Endothelial cell of umbilical vein (primary cell): ENCODE results near the gene RPL38. TPM values are rescaled to one million over a fixed set of nuclear protein-coding genes. Genes with fewer than 3 reads are reported as not detected.

ENCODE experiments used
- BruUV-seq: library from RNA; stranded (reverse); fragments of 400-500 nt; replicated peaks from 2 replicates; lab custom pipeline; 2021; lab: Mats Ljungman, UMichigan
- CTCF ChIA-PET: fragments of 300-600, 350-600 bp; sonication (Branson Sonifier 250); formaldehyde crosslinking; loops from one replicate; lab custom pipeline; 2021; ENCODE audit warnings: antibody characterized with exemption, inconsistent platforms; lab: Charles Lee
- POLR2A ChIA-PET: fragments of 300-600, 350-600 bp; sonication (Branson Sonifier 250); formaldehyde crosslinking; loops from one replicate; lab custom pipeline; 2021; ENCODE audit warnings: antibody characterized with exemption, inconsistent platforms; lab: Charles Lee
- DNase-seq: peaks from one replicate; pipeline ENCODE4 v3.0.0-alpha.2; 2011; ENCODE audit warnings: low read depth, low spot score
- FAIRE-seq: peaks from 2 replicates; lab custom pipeline; 2011; peaks lifted over from hg19 to GRCh38; lab: Jason Lieb, UNC
- H2AFZ ChIP-seq: 2 replicates; pipeline ENCODE4 v1.6.0; 2012; ENCODE audit warnings: low read depth, low read length, control low read depth, inconsistent platforms
- H3K27ac ChIP-seq: 2 replicates; pipeline ENCODE4 v1.5.1; 2011; ENCODE audit warnings: low read depth, mild to moderate bottlenecking, control low read depth, low read length, moderate library complexity; ENCODE audit not compliant: insufficient read depth
- H3K27me3 ChIP-seq, 2 experiments: 2 replicates each; pipeline versions ENCODE4 v1.6.0 to v1.6.1; 2011; ENCODE audit warnings: low read length in 2 of 2, mixed read lengths in 1 of 2; ENCODE audit not compliant: control insufficient read depth in 2 of 2, insufficient read depth in 2 of 2
- H3K36me3 ChIP-seq, 2 experiments: 2 replicates in 1 of 2; 3 replicates in 1 of 2; pipeline ENCODE4 v1.5.1; 2011; ENCODE audit warnings: low read length in 2 of 2, mild to moderate bottlenecking in 1 of 2, moderate library complexity in 1 of 2; ENCODE audit not compliant: control insufficient read depth in 2 of 2, insufficient read depth in 2 of 2; ENCODE audit errors: extremely low read depth in 1 of 2
- H3K4me1 ChIP-seq: 3 replicates; pipeline ENCODE4 v1.5.1; 2011; ENCODE audit warnings: mild to moderate bottlenecking, low read length; ENCODE audit not compliant: control insufficient read depth, insufficient read depth; ENCODE audit errors: extremely low read depth
- H3K4me2 ChIP-seq: 2 replicates; pipeline ENCODE4 v1.6.1; 2011; ENCODE audit warnings: low read length, control low read depth, mixed read lengths; ENCODE audit not compliant: insufficient read depth
- H3K4me3 ChIP-seq, 3 experiments: fragments of 200-600 bp in 1 of 3; sonication (generic), shearing (Covaris generic) in 1 of 3; replicated peaks in 1 of 3; 2 replicates each; pipeline ENCODE4 v1.5.1; 2011 to 2016; ENCODE audit warnings: control low read depth in 3 of 3, low read length in 3 of 3, mild to moderate bottlenecking in 2 of 3, inconsistent platforms in 1 of 3, low read depth in 1 of 3, moderate library complexity in 1 of 3; ENCODE audit not compliant: insufficient read depth in 1 of 3
- H3K79me2 ChIP-seq: 2 replicates; pipeline ENCODE4 v1.6.0; 2012; ENCODE audit warnings: low read length, inconsistent platforms; ENCODE audit not compliant: control insufficient read depth, insufficient read depth
- H3K9ac ChIP-seq: replicated peaks from 2 replicates; pipeline ENCODE3; 2011; ENCODE audit warnings: low read length, control low read depth; ENCODE audit not compliant: insufficient read depth; ENCODE audit errors: extremely low read depth
- H3K9me1 ChIP-seq: replicated peaks from 3 replicates; pipeline ENCODE4 v1.6.0; 2011; ENCODE audit warnings: mild to moderate bottlenecking, low read length; ENCODE audit not compliant: control insufficient read depth, insufficient read depth; ENCODE audit errors: extremely low read depth
- H3K9me3 ChIP-seq: replicated peaks from 2 replicates; pipeline ENCODE4 v1.5.1; 2012; ENCODE audit warnings: low read length, inconsistent platforms; ENCODE audit not compliant: control insufficient read depth, insufficient read depth
- H4K20me1 ChIP-seq: replicated peaks from 2 replicates; pipeline ENCODE3; 2011; ENCODE audit warnings: mild to moderate bottlenecking, low read length; ENCODE audit not compliant: control insufficient read depth, insufficient read depth; ENCODE audit errors: extremely low read depth
- EZH2 ChIP-seq: IDR thresholded peaks from 2 replicates; pipeline ENCODE4 v1.6.1; 2012; ENCODE audit warnings: borderline replicate concordance, low read depth, mild to moderate bottlenecking, moderate library complexity, low read length, inconsistent platforms; ENCODE audit not compliant: severe bottlenecking
- FOS ChIP-seq: IDR thresholded peaks from 2 replicates; pipeline ENCODE4 v1.6.1; 2011; ENCODE audit warnings: mild to moderate bottlenecking, low read length, moderate library complexity, borderline replicate concordance; ENCODE audit not compliant: insufficient read depth
- GATA2 ChIP-seq: IDR thresholded peaks from 2 replicates; pipeline ENCODE4 v1.7.0; 2011; ENCODE audit warnings: low read depth, mild to moderate bottlenecking, moderate library complexity, mixed read lengths, low read length; ENCODE audit not compliant: insufficient read length, insufficient read depth
- JUN ChIP-seq: IDR thresholded peaks from 2 replicates; pipeline ENCODE4 v1.6.1; 2011; ENCODE audit warnings: borderline replicate concordance, low read depth; ENCODE audit not compliant: insufficient read length, insufficient read depth
- MYC ChIP-seq: IDR thresholded peaks from one replicate; pipeline ENCODE4 v1.6.1; 2011; ENCODE audit warnings: mild to moderate bottlenecking, low read depth, low read length
- POLR2A ChIP-seq: IDR thresholded peaks from 2 replicates; pipeline ENCODE4 v1.6.1; 2012; ENCODE audit warnings: low read depth, mild to moderate bottlenecking, control low read depth, low read length
- POLR2AphosphoS5 ChIP-seq: IDR thresholded peaks from 2 replicates; pipeline ENCODE4 v1.6.1; 2012; ENCODE audit warnings: low read depth, mild to moderate bottlenecking, control low read depth, low read length, moderate library complexity; ENCODE audit not compliant: insufficient read depth
- dilution Hi-C: fragments of 300-500 bp; cut with MboI; formaldehyde crosslinking; loops from one replicate; pipeline ENCODE4 v1.15.0; 2019; ENCODE audit warnings: low sequenced_read_pairs; ENCODE audit not compliant: extremely low pct_ligation_motif_present
- intact Hi-C: fragments of 100-400 bp; cut with micrococcal nuclease; formaldehyde crosslinking; loops from one replicate; pipeline ENCODE4 v1.10.0; 2022
- polyA plus RNA-seq, 4 experiments: library from polyadenylated mRNA; depleted of rRNA in 3 of 4; stranded (reverse) in 3 of 4; unstranded in 1 of 4; fragments of >200 nt; gene quantifications; 2 replicates each; pipeline versions ENCODE4 v1.2.1 to v1.2.3, GENCODE V29; 2011 to 2012; ENCODE audit warnings: missing spikeins in 1 of 4
- total RNA-seq: library from RNA; stranded (reverse); gene quantifications from 2 replicates; pipeline ENCODE4 v1.2.3, GENCODE V29; 2021
- TF ChIP-seq, protein P1 (sequence below): IDR thresholded peaks from 2 replicates; pipeline ENCODE4 v1.6.1; 2011; ENCODE audit not compliant: insufficient read depth, insufficient read length
- TF ChIP-seq, protein P2 (sequence below), 2 donors: IDR thresholded peaks; 1 replicate in 1 of 2; 2 replicates in 1 of 2; pipeline ENCODE4 v1.5.1; 2011; ENCODE audit warnings: low read length in 2 of 2, mild to moderate bottlenecking in 2 of 2, moderate library complexity in 2 of 2, control low read depth in 1 of 2, inconsistent platforms in 1 of 2, low read depth in 1 of 2; ENCODE audit not compliant: insufficient read depth in 1 of 2; ENCODE audit errors: extremely low read depth in 1 of 2

RPL38 gene
- total and polyA plus RNA-seq, 2 donors (not counting 3 experiments of a cell fraction or from before 2014, with no cell fraction given): 256 to 1,006 TPM

DNA sequence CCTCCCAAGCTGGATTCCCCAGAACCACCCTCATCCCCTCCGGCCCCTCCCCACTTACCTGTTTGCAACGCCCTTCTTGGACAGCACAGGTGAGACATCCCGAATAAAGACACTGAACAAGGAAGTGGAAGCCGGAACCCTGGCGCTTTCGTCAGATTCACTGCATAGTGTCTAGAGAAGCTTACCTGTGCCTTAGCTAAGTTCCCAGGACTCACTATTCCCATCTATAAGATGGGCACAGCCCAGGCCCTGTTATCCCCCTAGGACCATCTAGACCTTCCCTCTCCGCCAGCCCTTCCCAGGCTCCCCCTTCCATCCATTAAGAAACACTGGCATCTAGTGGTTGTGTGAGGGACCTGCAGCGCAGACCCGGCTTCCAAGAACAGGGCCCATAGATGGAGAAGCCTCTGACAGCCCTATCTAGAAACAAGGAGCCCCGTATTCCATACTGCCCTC is 26.9 kb upstream of the RPL38 start:
- dilution Hi-C loops: no loop called here
- Histone ChIP-seq H3K79me2 (no peaks in the 10 kb centered on the region), H3K9me3 (no peaks in the 10 kb centered on the region), H3K4me2 (no peak overlapping the region), H3K9ac (no peak overlapping the region), H3K4me3 (no peak overlapping the region), H3K9me1 (no peaks in the 10 kb centered on the region), H2AFZ (no peak overlapping the region), H3K27ac (no peak overlapping the region), H3K36me3 (no peaks in the 10 kb centered on the region), H4K20me1 (no peaks in the 10 kb centered on the region), H3K27me3 (no peaks in the 10 kb centered on the region), H3K4me1 (no peaks in the 10 kb centered on the region)
- intact Hi-C loops: loop anchor here (1.0 to 2.0 kb wide), 3 partner anchors 520 to 1450 kb away; no protein-coding TSS in a partner anchor
- FAIRE-seq: peak; percentile 77
- ChIA-PET POLR2A (no interaction called here), CTCF (interaction anchor here (0.9 to 3.6 kb wide), 4 partner anchors 747 to 1620 kb away, joined by 4 to 33 read pairs (median 4); no protein-coding TSS in a partner anchor)
- peak; percentile 57 for DNase-seq
- no TSS peak for BruUV-seq
- TF ChIP-seq, protein P1, sequence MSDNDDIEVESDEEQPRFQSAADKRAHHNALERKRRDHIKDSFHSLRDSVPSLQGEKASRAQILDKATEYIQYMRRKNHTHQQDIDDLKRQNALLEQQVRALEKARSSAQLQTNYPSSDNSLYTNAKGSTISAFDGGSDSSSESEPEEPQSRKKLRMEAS: no peak
- TF ChIP-seq, protein P2, sequence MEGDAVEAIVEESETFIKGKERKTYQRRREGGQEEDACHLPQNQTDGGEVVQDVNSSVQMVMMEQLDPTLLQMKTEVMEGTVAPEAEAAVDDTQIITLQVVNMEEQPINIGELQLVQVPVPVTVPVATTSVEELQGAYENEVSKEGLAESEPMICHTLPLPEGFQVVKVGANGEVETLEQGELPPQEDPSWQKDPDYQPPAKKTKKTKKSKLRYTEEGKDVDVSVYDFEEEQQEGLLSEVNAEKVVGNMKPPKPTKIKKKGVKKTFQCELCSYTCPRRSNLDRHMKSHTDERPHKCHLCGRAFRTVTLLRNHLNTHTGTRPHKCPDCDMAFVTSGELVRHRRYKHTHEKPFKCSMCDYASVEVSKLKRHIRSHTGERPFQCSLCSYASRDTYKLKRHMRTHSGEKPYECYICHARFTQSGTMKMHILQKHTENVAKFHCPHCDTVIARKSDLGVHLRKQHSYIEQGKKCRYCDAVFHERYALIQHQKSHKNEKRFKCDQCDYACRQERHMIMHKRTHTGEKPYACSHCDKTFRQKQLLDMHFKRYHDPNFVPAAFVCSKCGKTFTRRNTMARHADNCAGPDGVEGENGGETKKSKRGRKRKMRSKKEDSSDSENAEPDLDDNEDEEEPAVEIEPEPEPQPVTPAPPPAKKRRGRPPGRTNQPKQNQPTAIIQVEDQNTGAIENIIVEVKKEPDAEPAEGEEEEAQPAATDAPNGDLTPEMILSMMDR (IDR thresholded peaks at IDR 0.05; ENCODE audit: extremely low read depth in 1 of 2, insufficient read depth in 1 of 2, low read depth in 1 of 2, low read length in 2 of 2): peak; percentile 70 to 83

DNA sequence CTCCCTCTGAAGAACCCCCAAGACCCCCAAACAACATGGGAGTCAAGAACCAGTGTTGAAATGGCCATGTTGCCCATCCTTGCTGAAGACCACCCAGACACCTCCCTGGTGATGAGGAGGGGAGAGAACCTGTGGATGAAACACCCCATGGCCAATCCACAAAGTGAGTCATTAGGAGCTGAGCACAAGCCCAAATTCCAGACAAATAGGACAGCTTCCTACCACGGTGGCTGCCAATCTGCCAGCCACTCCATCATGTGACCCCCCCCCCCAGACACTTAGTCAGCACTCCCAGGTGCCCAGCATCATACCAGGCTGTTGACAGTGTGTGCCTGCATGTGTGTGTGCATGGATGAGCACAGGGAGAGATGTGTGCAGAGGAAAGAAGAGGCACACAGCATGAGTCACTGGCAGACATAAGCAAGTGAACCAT is 26.4 kb upstream of the RPL38 start:
- H3K9ac ChIP-seq: no peak overlapping the region
- no peaks in the 10 kb centered on the region for H3K9me3 ChIP-seq
- H3K4me3 ChIP-seq: no peak overlapping the region
- no TSS peak for BruUV-seq
- H3K4me1 ChIP-seq: no peaks in the 10 kb centered on the region
- POLR2A ChIA-PET: no interaction called here
- H3K79me2 ChIP-seq: no peaks in the 10 kb centered on the region
- H2AFZ ChIP-seq: no peak overlapping the region
- H3K4me2 ChIP-seq: no peak overlapping the region
- CTCF ChIA-PET: interaction anchor here (1.2 to 3.6 kb wide), 2 partner anchors 747 to 980 kb away, joined by 3 to 33 read pairs; no protein-coding TSS in a partner anchor
- H4K20me1 ChIP-seq: no peaks in the 10 kb centered on the region
- TF ChIP-seq GATA2 (no peak), MYC (no peak), POLR2A (no peak), POLR2AphosphoS5 (no peak), FOS (no peak), JUN (no peak), EZH2 (no peak)
- TF ChIP-seq, protein P2 (IDR thresholded peaks at IDR 0.05; ENCODE audit: extremely low read depth in 1 of 2, insufficient read depth in 1 of 2, low read depth in 1 of 2, low read length in 2 of 2): no peak
- TF ChIP-seq, protein P1: no peak
- dilution Hi-C loops (no loop called here), intact Hi-C loops (loop anchor here (2.0 kb wide), 2 partner anchors 520 to 1450 kb away; no protein-coding TSS in a partner anchor)
- H3K27ac ChIP-seq: no peak overlapping the region
- H3K27me3 ChIP-seq: no peaks in the 10 kb centered on the region
- FAIRE-seq (no peak), DNase-seq (no peak)
- H3K36me3 ChIP-seq: no peaks in the 10 kb centered on the region
- no peaks in the 10 kb centered on the region for H3K9me1 ChIP-seq
